ENCODE measurements around the gene PLEKHM3.

The PLEKHM3 gene, protein sequence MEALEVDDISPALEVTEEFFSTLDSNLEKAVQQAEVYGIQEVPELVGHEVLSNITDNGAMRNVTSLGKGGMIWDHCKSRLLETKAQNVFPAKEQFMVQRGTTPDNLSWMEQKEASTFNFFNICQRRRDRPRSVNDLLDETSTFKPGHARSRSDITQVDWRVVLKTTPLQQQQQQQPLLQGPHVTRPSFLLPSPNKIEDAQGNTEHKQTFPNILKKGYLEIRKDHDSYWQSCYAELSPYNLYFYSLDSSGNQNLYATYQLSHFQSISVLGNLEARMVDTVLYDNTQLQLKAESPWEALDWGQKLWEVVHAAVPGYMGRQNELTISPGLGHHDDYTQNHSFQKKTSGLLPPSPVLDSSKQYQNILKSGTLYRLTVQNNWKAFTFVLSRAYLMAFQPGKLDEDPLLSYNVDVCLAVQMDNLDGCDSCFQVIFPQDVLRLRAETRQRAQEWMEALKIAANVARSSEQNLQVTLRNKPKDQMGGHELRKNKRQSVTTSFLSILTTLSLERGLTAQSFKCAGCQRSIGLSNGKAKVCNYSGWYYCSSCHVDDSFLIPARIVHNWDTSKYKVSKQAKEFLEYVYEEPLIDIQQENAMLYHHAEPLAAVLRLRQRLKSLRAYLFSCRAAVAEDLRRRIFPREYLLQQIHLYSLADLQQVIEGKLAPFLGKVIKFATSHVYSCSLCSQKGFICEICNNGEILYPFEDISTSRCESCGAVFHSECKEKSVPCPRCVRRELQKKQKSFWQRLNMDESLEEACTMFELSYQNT

DNA sequence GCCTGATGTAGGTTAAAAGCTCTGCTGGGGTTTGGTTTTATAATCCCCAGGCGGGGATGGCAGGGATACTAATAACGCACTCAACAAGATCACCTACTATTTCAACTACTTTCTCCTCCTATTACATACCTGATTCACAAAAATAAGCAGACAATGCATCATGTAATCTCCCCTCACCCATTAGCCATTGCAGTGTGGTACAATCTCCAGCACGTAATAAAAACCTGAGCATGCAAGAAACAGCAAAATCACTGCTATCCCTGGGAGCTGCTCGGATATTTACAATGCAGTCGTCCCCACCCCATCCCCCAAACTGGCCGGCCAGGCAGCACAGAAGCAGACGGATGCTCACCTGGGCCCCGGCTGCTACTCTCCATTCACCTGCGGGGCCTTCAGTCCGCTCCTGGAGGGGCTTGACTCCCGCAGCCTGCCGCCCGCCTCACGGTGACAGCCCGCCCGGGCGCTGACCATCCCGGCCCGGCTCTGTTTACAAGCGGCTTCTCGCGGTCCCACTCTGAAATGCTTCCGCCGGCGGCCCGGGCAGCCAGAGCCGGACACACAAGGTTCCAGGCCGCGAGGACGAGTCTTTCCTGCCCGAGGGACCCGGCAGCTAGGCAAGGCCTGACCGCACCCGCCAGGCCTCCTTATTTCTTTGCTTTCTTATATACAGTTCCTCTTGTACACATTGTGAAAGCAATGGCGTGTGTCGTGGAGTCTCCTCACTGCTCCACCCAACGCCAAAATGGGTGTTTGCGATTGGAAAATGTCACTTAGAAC lies at the start of gene PLEKHM3:
PLEKHM3 (minus strand) TSS at position 491 of the 777 bp plus-strand sequence. CDS start 23,888 bp downstream, outside the sequence.
- peak within 1 kb of the TSS; percentile 87 for H3K4me3 ChIP-seq (ENCODE audit: low read depth, low read length)
- H3K36me3 ChIP-seq (replicated peaks): no peaks in the 10 kb centered on the region
- no peaks in the 10 kb centered on the region for H3K27me3 ChIP-seq (replicated peaks)
- in situ Hi-C loops (cut with HindIII; ENCODE audit: low pct_ligation_motif_present, low sequenced_read_pairs): no loop called here
- TF ChIP-seq, protein P1, sequence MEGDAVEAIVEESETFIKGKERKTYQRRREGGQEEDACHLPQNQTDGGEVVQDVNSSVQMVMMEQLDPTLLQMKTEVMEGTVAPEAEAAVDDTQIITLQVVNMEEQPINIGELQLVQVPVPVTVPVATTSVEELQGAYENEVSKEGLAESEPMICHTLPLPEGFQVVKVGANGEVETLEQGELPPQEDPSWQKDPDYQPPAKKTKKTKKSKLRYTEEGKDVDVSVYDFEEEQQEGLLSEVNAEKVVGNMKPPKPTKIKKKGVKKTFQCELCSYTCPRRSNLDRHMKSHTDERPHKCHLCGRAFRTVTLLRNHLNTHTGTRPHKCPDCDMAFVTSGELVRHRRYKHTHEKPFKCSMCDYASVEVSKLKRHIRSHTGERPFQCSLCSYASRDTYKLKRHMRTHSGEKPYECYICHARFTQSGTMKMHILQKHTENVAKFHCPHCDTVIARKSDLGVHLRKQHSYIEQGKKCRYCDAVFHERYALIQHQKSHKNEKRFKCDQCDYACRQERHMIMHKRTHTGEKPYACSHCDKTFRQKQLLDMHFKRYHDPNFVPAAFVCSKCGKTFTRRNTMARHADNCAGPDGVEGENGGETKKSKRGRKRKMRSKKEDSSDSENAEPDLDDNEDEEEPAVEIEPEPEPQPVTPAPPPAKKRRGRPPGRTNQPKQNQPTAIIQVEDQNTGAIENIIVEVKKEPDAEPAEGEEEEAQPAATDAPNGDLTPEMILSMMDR (IDR thresholded peaks at IDR 0.05; ENCODE audit: low read depth, low read length, missing control alignments): no peak
- DNase-seq: peak; percentile 82
- H3K27ac ChIP-seq: peak within 1 kb of the TSS; percentile 62

DNA sequence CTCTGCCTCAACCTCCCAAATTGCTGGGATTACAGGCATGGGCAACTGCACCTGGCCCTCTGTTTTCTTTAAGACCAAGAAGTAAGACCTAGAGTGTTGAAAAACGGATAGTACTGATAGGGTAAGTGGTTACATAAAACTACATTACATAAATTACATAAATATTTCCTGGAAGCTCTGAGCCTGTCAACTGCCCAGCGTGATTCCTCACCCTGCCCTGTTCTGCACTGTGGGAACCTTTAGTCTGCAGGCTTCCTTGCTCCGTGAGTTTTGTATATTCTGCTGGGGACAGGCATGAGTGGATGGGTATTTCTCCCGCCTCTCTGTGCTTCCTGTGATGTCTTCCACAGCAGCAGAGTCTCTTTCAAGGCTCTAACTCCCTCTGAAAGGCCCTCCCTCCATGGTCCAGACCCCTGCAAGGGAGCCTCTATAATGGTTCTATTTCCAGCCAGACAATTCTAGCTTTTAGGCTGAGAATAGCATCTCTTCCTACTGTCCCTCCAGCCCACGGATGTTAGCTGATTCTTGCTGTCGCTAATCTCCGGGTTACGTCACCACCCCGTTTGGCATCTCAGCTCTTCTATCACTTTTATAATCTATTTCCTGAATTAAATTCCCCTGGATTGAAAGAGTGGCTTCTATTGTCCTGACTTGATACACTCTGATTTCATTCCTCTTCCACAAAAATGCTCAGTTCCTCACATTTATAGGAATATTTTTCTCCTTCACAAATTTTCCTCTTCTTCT lies 49.5 kb upstream of the PLEKHM3 start:
- DNase-seq: no peak
- Histone ChIP-seq H3K36me3 (replicated peaks) (no peaks in the 10 kb centered on the region), H3K27me3 (replicated peaks) (no peaks in the 10 kb centered on the region), H3K27ac (no peak overlapping the region), H3K4me3 (ENCODE audit: low read depth, low read length) (no peak overlapping the region)
- in situ Hi-C loops (cut with HindIII; ENCODE audit: low pct_ligation_motif_present, low sequenced_read_pairs): loop anchor here (25.0 kb wide), 1 partner anchor 337 kb away; no protein-coding TSS in a partner anchor
- TF ChIP-seq, protein P1 (IDR thresholded peaks at IDR 0.05; ENCODE audit: low read depth, low read length, missing control alignments): no peak

DNA sequence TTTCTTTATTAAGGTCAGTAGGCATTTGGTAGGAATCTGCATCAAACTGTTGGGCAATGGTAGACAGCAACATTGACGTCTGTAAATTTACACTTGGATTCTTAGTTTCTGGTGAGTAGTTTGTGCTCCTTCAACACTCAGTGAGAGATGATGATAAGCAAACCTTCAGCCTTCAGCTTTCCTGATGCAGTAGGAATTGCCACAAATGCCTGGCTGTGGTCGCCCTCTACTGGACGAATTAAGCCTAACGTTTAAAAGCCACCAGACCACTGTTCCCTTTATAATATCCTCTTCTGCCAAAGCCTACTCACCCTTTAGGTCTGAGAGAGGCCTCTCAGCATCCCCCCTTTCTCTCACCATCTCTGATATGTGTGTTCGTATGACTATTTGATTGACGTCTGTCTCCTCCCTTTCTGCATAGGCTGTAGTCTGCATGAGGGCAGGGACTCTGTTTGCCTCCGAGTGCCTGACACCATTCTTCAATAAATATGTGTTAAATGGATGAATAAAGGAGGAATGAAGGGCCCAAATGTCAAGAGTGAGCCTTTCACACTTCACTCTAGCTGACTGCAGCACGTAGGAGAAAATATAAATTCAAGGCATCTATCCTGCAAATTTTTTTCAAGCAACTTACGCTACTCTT lies 47.0 kb upstream of the PLEKHM3 start:
- in situ Hi-C loops (cut with HindIII; ENCODE audit: low pct_ligation_motif_present, low sequenced_read_pairs): loop anchor here (25.0 kb wide), 1 partner anchor 335 kb away; no protein-coding TSS in a partner anchor
- H3K36me3 ChIP-seq (replicated peaks): no peaks in the 10 kb centered on the region

DNA sequence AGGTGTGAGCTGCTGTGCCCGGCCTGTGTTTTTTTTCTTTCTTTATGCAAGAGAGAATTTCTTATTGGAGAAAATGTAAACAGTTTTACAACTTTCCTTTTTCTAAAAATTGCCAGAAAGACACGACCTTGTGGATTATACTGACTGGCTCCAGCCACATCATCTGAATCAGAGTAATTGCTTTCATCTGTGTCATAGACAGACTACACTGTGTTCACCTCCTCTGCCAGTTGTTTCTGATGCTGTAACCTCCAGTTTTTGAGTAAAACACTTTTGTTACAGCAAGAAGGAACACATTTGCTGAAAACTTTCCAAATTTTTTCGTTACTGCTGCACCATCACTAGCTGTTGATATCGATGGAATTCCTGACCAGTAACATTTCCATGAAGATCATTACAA lies 43.9 kb upstream of the PLEKHM3 start:
- no peak for DNase-seq
- in situ Hi-C loops (cut with HindIII; ENCODE audit: low pct_ligation_motif_present, low sequenced_read_pairs): loop anchor here (25.0 kb wide), 1 partner anchor 332 kb away; no protein-coding TSS in a partner anchor
- Histone ChIP-seq H3K27me3 (replicated peaks) (no peaks in the 10 kb centered on the region), H3K27ac (no peak overlapping the region), H3K4me3 (ENCODE audit: low read depth, low read length) (no peak overlapping the region), H3K36me3 (replicated peaks) (no peaks in the 10 kb centered on the region)
- TF ChIP-seq, protein P1 (IDR thresholded peaks at IDR 0.05; ENCODE audit: low read depth, low read length, missing control alignments): no peak

More for the DNA sequence above, 47.0 kb upstream of the PLEKHM3 start:
- peak; percentile 84 for DNase-seq
- Histone ChIP-seq H3K27ac (no peak overlapping the region), H3K27me3 (replicated peaks) (no peaks in the 10 kb centered on the region), H3K4me3 (ENCODE audit: low read depth, low read length) (no peak overlapping the region)
- TF ChIP-seq, protein P1 (IDR thresholded peaks at IDR 0.05; ENCODE audit: low read depth, low read length, missing control alignments): peak; percentile 85

Measured in brain microvascular endothelial cell (primary cell).